Erythroblast (primary cell): ENCODE results near the gene SCFD2.
"Not testable (repeated sequence)": the region's sequence is repeated elsewhere in the genome, so short reads cannot be mapped to it uniquely, and the experiment has no call there.

Experiments used
- DNase-seq, 2 experiments: peaks; one replicate each; lab custom pipeline; 2025; lab: John Stamatoyannopoulos, UW
- GATA1 ChIP-seq: IDR thresholded peaks from 2 replicates; pipeline ENCODE4 v1.6.1; 2011; ENCODE audit warnings: low read depth, mild to moderate bottlenecking, control low read depth, low read length, moderate library complexity
- POLR2A ChIP-seq: IDR thresholded peaks from 2 replicates; pipeline ENCODE4 v1.6.1; 2011; ENCODE audit warnings: mild to moderate bottlenecking, low read length

Gene SCFD2

DNA sequence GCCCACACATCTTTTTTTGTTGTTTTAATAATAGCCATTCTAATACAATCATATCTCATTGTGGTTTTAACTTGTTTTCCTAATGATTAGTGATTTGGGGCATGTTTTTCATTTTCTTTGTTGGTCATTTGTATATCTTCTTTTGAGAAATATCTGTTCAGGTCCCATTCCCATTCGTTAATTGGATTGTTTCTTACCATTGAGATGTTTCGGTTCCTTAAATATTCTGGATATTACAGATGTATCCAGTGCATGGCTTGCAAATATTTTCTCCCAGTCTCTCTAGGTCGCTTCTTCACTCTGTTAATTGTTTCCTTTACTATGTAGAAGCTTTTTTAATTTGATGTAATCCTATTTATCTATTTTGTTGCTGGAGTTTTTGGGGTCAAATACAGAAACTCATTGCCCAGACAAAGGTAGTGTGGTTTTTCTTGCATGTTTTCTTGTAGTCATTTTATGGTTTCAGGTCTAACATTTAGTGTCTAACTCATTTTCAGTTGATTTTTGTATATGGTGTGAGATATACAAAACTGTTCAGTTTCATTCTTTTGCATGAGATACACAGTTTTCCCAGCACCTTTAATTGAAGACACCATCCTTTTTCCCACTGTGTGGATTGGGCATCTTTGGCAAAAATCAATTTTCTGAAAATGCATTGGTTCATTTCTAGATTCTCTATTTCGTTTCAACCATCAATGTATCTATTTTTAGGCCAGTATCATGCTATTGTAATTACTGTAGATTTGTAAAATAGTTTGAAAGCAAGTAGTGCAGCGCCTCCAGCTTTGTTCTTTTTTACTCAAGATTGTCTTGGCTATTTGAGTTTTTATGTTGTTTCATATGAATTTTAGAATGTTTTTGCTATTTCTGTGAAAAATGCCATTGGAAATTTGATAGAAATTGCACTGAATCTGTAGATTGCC, 195.9 kb downstream of the SCFD2 start:
- no peak for DNase-seq
- TF ChIP-seq POLR2A (no peak), GATA1 (no peak)

DNA sequence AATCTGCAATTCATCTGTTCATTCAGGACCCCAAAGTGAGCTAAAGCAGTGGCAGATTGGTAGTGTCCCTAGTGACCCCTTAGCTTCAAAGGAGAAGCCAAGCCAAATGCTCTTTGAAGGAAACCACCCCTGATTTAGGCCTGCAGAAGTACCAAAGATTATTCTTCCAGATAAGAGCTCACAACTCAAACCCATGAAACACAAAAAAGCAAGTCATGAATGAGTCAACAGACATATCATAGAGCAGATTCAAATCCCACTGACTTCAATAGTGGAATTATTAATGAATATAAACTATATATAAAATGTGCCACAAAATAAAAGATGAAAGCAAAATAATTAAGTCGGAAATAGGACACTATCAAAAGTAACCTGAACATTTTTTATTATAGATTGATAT, 197.6 kb downstream of the SCFD2 start:
- DNase-seq, result peak; percentile 5 to 15
- TF ChIP-seq GATA1 (no peak), POLR2A (no peak)

DNA sequence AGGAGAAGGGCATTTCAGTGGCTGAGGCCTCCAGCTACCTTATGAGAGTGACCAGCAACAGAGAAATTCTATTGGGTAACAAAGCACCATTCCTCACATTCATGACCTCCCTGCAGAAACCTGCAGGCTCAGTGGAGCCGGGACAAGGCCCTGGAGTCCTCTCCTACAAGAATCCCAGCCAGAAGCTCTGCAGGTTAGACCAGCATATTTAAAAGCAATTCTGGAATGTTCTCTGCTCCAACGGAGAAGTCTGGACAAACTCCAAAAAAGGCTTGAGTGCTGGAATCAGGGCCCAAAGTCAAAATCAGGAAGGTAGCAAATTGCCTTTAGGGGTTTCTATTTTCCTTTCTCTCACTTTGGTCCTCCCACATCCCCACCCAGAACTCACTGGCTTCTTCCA, 202.9 kb downstream of the SCFD2 start:
- TF ChIP-seq POLR2A (no peak), GATA1 (no peak)
- no peak for DNase-seq

DNA sequence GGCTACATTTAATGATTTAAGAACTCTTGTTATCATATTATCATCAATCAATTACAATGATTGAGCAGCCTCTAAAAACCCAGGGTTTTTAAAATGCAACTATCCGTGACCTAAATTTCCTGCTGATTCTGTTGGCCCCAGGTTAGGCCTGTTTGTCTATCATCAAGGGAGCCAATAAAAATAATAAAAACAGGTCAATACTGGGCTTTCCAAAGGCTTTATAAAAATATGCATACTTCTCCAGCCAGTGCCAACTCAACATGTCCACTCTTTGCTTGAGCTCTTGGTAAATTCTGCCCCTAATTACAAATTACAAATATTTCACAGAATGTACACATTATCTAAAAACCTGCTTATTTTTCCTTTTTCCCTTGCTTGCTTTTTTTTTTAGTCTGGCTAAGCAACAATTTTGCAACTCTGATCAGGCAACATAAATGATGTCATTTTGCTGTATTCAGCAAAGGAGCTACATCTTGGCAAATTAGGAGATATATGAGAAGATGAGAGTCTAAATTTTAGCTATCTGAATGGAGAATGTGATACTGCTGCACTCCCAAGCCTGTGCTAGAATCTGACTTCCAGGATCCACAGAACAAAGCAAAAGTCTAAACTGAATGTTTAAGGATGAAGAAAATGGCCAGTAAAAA, 204.0 kb downstream of the SCFD2 start:
- TF ChIP-seq GATA1, result no peak
- no peak for TF ChIP-seq POLR2A
- no peak for DNase-seq

GRCh38 chr4:53161051-53161786, 204.6 kb downstream of the SCFD2 start:
- DNase-seq, result no peak
- TF ChIP-seq GATA1 (no peak), POLR2A (no peak)

- no peak for DNase-seq
- TF ChIP-seq GATA1, result no peak
- no peak for TF ChIP-seq POLR2A
These were observed 209.0 kb downstream of the SCFD2 start for GRCh38 chr4:53156896-53157295.

GRCh38 chr4:53152467-53152866, 213.4 kb downstream of the SCFD2 start:
- DNase-seq, result no peak
- TF ChIP-seq GATA1, result no peak
- TF ChIP-seq POLR2A, result no peak

- TF ChIP-seq GATA1 (no peak), POLR2A (no peak)
- no peak for DNase-seq
These were observed 214.4 kb downstream of the SCFD2 start for GRCh38 chr4:53151489-53151788.

GRCh38 chr4:53150631-53151488, 215.0 kb downstream of the SCFD2 start:
- DNase-seq, result no peak
- TF ChIP-seq GATA1 (no peak), POLR2A (no peak)

GRCh38 chr4:53147711-53148110, 218.2 kb downstream of the SCFD2 start:
- no peak for TF ChIP-seq POLR2A
- no peak for TF ChIP-seq GATA1
- no peak for DNase-seq

DNA sequence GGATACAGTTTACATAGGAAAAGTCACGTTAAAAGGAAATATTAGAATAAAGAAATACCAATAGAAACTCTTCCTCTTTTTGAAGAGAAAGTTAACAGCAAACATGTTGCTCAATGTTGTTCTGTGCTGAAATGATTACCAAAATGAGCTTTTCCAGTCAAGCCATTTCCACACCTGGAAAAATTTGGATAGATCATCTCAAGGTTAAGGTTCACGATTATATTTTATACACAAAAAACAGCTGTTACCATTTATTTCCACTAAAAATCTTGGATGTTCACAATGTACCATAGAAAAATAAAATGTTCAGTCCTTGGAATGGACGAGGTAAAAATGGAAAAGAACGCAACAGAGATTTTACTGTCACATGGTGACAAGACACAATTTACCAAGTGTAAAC, 218.7 kb downstream of the SCFD2 start:
- no peak for DNase-seq
- TF ChIP-seq GATA1 (no peak), POLR2A (no peak)

GRCh38 chr4:53141308-53141707, 224.6 kb downstream of the SCFD2 start:
- TF ChIP-seq GATA1, result no peak
- no peak for TF ChIP-seq POLR2A
- no peak for DNase-seq

- DNase-seq, result not testable (repeated sequence)
These were observed 226.6 kb downstream of the SCFD2 start for GRCh38 chr4:53139256-53139655.

GRCh38 chr4:53137468-53137867, 228.4 kb downstream of the SCFD2 start:
- no peak for TF ChIP-seq GATA1
- no peak for TF ChIP-seq POLR2A
- no peak for DNase-seq
